Naive thymus-derived CD8-positive, alpha-beta T cell (primary cell): Measurements from ENCODE around the gene ZMIZ1. TPM values are rescaled to one million over a fixed set of nuclear protein-coding genes. Genes with fewer than 3 reads are reported as not detected.

ENCODE experiments used
- ATAC-seq, 2 donors: fragments of 150-1000 bp; cut with Tn5 transposase in 1 of 2; sonication (Bioruptor Pico), chemical (Tn5 transposase) in 1 of 2; 1 replicate in 1 of 2; 2 replicates in 1 of 2; pipeline ENCODE4 v1.10.0; 2021; ENCODE audit warnings: mild to moderate bottlenecking in 2 of 2, moderate library complexity in 2 of 2
- POLR2A ChIA-PET: fragments of 350-600 bp; sonication (Branson Sonifier 250); formaldehyde crosslinking; loops from one replicate; lab custom pipeline; 2021; ENCODE audit warnings: antibody characterized with exemption; lab: Charles Lee
- DNase-seq, 10 donors: peaks; one replicate each; pipeline versions ENCODE4 v3.0.0 to v3.0.0-alpha.2; 2020 to 2022
- H3K27ac Mint-ChIP-seq, 10 donors: one replicate each; pipeline ENCODE4 v1.8.0; 2020 to 2022; ENCODE audit warnings: mild to moderate bottlenecking in 10 of 10, mixed read lengths in 10 of 10, moderate library complexity in 4 of 10, inconsistent platforms in 1 of 10
- H3K27me3 Mint-ChIP-seq, 5 donors: one replicate each; pipeline ENCODE4 v1.8.0; 2021 to 2022; ENCODE audit warnings: mixed read lengths in 5 of 5
- H3K36me3 Mint-ChIP-seq, 3 donors: one replicate each; pipeline ENCODE4 v1.8.0; 2020 to 2022; ENCODE audit warnings: mixed read lengths in 3 of 3, mild to moderate bottlenecking in 2 of 3, inconsistent platforms in 1 of 3
- H3K4me1 Mint-ChIP-seq, 4 donors: one replicate each; pipeline ENCODE4 v1.8.0; 2021 to 2022; ENCODE audit warnings: mixed read lengths in 4 of 4
- H3K4me3 Mint-ChIP-seq, 10 donors: one replicate each; pipeline ENCODE4 v1.8.0; 2020 to 2022; ENCODE audit warnings: mild to moderate bottlenecking in 10 of 10, mixed read lengths in 10 of 10, moderate library complexity in 6 of 10, inconsistent platforms in 1 of 10
- H3K9me3 Mint-ChIP-seq, 9 donors: one replicate each; pipeline ENCODE4 v1.8.0; 2020 to 2022; ENCODE audit warnings: mixed read lengths in 9 of 9, mild to moderate bottlenecking in 3 of 9, inconsistent platforms in 1 of 9, moderate library complexity in 1 of 9
- polyA plus RNA-seq, 3 donors: library from polyadenylated mRNA; unstranded; fragments of 300-500 nt; fragmentation: Illumina TruSeq; gene quantifications; one replicate each; pipeline ENCODE4 v1.2.3, GENCODE V29; 2021
- total RNA-seq, 8 experiments: library from RNA in 2 of 8; stranded (reverse) in 2 of 8; gene quantifications; one replicate each; pipeline ENCODE4 v1.2.3 and lab custom pipeline; 2021 to 2026

ZMIZ1 gene
- total and polyA plus RNA-seq, 5 experiments from 2014 or later, result 1.4 to 11.6 (median 2.7) TPM

- DNase-seq (peak in 7 of 10 donors; percentile 38 to 82 (median 60)), ATAC-seq (peak; percentile 86 to 88)
- Mint-ChIP-seq H3K4me3 (peak overlapping the region; percentile 59 to 92 (median 82)), H3K27me3 (no peaks in the 10 kb centered on the region), H3K36me3 (no peaks in the 10 kb centered on the region), H3K27ac (peak overlapping the region; percentile 75 to 98 (median 94)), H3K9me3 (no peaks in the 10 kb centered on the region), H3K4me1 (peaks cover 24 to 75% (median 70%) of the 10 kb centered on the region in 4 donors)
- POLR2A ChIA-PET, result interaction anchor here (0.9 to 3.4 kb wide), 7 partner anchors 10 to 103 kb away, joined by 3 to 17 read pairs (median 5); no protein-coding TSS in a partner anchor
Measured at GRCh38 chr10:79047875-79048638, 20.7 kb upstream of the ZMIZ1 start.

GRCh38 chr10:79048639-79049550 lies 19.9 kb upstream of the ZMIZ1 start:
- H3K4me1 Mint-ChIP-seq, result peaks cover 22 to 70% (median 63%) of the 10 kb centered on the region in 4 donors
- ATAC-seq (no peak), DNase-seq (no peak)
- peak overlapping the region; percentile 24 to 92 (median 76) for H3K4me3 Mint-ChIP-seq
- H3K36me3 Mint-ChIP-seq, result no peaks in the 10 kb centered on the region
- H3K27ac Mint-ChIP-seq, result peak overlapping the region; percentile 75 to 98 (median 94)
- no peaks in the 10 kb centered on the region for H3K9me3 Mint-ChIP-seq
- POLR2A ChIA-PET, result interaction anchor here (1.2 to 3.4 kb wide), 4 partner anchors 12 to 25 kb away, joined by 5 to 17 read pairs (median 10); no protein-coding TSS in a partner anchor
- no peaks in the 10 kb centered on the region for H3K27me3 Mint-ChIP-seq

GRCh38 chr10:79049931-79050895 lies 18.6 kb upstream of the ZMIZ1 start:
- H3K9me3 Mint-ChIP-seq, result no peaks in the 10 kb centered on the region
- H3K27me3 Mint-ChIP-seq, result no peaks in the 10 kb centered on the region
- H3K36me3 Mint-ChIP-seq, result no peaks in the 10 kb centered on the region
- H3K27ac Mint-ChIP-seq, result peak overlapping the region in 9 of 10 donors; percentile 48 to 98 (median 84)
- POLR2A ChIA-PET, result interaction anchor here (0.7 to 3.4 kb wide), 3 partner anchors 11 to 22 kb away, joined by 3 to 17 read pairs (median 5); no protein-coding TSS in a partner anchor
- ATAC-seq (no peak), DNase-seq (no peak)
- H3K4me3 Mint-ChIP-seq, result peak overlapping the region in 9 of 10 donors; percentile 6 to 70 (median 47)
- peaks cover 20 to 70% (median 62%) of the 10 kb centered on the region in 4 donors for H3K4me1 Mint-ChIP-seq

GRCh38 chr10:79050896-79051555 lies 17.7 kb upstream of the ZMIZ1 start:
- POLR2A ChIA-PET, result interaction anchor here (0.7 kb wide), 1 partner anchor 23 kb away, joined by 3 read pairs; no protein-coding TSS in a partner anchor
- Mint-ChIP-seq H3K27me3 (no peaks in the 10 kb centered on the region), H3K9me3 (no peaks in the 10 kb centered on the region), H3K4me1 (peaks cover 17 to 63% (median 56%) of the 10 kb centered on the region in 4 donors), H3K36me3 (no peaks in the 10 kb centered on the region), H3K27ac (peak overlapping the region in 8 of 10 donors; percentile 9 to 98 (median 54)), H3K4me3 (peak overlapping the region in 3 of 10 donors; percentile 6 to 24 (median 21))
- ATAC-seq (no peak), DNase-seq (peak in 1 of 10 donors; percentile 13)

DNA sequence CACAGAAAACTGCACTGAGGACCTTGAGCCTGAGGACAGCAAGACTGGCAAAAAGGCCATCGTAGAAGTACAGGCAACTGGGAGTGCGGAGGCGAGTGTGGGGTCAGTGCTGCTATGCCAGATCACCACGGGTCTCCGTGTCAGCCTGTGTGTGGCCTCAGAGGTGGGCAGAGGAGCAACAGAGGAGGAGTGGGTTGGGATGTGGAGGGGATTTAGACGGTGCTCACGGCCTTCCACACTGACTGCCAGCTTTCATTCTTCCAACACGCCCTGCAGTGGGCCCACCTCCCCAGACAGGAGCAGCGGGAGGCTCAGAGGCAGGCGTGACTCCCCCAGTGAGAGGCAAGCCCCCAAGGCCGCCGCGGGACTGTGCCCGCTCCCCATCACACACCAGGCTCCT lies 17.0 kb upstream of the ZMIZ1 start:
- H3K4me3 Mint-ChIP-seq, result peak overlapping the region in 3 of 10 donors; percentile 15 to 21 (median 20)
- DNase-seq (no peak), ATAC-seq (no peak)
- H3K36me3 Mint-ChIP-seq, result no peaks in the 10 kb centered on the region
- H3K4me1 Mint-ChIP-seq, result peaks cover 17 to 55% (median 51%) of the 10 kb centered on the region in 4 donors
- H3K9me3 Mint-ChIP-seq, result no peaks in the 10 kb centered on the region
- POLR2A ChIA-PET, result no interaction called here
- H3K27me3 Mint-ChIP-seq, result no peaks in the 10 kb centered on the region
- H3K27ac Mint-ChIP-seq, result peak overlapping the region in 5 of 10 donors; percentile 16 to 79 (median 58)

- Mint-ChIP-seq H3K27me3 (no peaks in the 10 kb centered on the region), H3K9me3 (no peaks in the 10 kb centered on the region), H3K27ac (peak overlapping the region in 3 of 10 donors; percentile 27 to 66 (median 59)), H3K4me3 (peak overlapping the region in 2 of 10 donors; percentile 15 to 26), H3K4me1 (peaks cover 15 to 49% (median 44%) of the 10 kb centered on the region in 4 donors), H3K36me3 (no peaks in the 10 kb centered on the region)
- peak in 6 of 10 donors; percentile 31 to 73 (median 58) for DNase-seq
- ATAC-seq, result peak; percentile 70 to 71
- POLR2A ChIA-PET, result interaction anchor here (1.8 kb wide), 1 partner anchor 14 kb away, joined by 4 read pairs; no protein-coding TSS in a partner anchor
Measured at GRCh38 chr10:79052291-79053080, 16.3 kb upstream of the ZMIZ1 start.

DNA sequence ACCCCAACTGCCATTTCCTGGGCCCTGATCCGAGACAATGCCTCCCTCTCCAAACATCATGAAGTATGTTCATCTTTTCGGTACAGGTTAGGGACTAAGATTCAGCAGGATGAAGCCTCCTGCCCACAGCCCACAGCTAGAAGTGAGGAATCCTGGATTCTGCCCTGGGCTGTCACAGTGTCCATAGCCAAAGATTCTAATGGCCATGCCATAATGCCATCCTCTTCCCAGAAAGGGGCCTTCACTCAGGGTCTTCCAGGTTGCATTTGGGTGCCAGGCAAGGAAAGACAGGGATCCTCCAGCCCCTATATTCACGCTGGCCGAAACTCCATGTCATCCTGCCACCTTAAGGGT lies 15.7 kb upstream of the ZMIZ1 start:
- Mint-ChIP-seq H3K27ac (peak overlapping the region in 1 of 10 donors; percentile 7), H3K4me3 (no peak overlapping the region), H3K36me3 (no peaks in the 10 kb centered on the region), H3K4me1 (peaks cover 12 to 43% (median 39%) of the 10 kb centered on the region in 4 donors), H3K27me3 (no peaks in the 10 kb centered on the region), H3K9me3 (no peaks in the 10 kb centered on the region)
- ATAC-seq (no peak), DNase-seq (no peak)
- POLR2A ChIA-PET, result interaction anchor here (1.8 kb wide), 1 partner anchor 14 kb away, joined by 4 read pairs; no protein-coding TSS in a partner anchor

DNA sequence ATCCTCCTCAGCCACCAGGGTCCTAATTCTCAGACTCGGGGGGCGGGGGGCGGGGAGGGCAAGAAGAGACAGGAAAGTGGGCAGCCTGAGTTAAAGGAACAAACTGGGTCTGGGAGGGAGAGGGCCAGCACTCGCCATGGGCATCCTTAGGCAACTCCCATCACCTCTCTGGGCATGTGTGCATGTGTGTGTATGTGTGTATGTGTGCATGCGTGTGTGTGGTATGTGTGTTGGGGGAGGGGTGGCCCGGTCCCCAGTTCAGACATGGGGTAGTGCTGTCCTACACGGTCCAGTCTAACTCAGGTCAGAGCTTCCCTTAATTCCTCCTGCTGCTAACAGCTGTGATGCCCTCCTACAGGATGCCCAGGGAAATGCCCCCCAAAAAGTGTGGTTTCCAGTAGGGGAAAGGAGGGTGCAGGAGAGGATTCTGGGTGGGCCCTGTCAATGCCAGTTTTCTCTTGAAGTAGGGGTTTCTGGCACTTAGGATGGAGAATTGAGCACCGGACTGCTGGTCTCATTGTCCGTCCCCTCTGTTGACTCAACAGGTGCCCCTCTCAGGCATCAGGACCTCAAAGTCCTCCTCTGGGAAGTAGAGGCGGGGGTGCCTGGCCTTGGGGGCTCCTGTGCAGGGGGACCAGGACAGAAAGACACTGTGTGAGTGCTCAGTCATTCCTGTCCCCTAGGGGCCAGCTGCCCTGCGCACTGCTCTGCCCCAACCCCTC lies 15.1 kb upstream of the ZMIZ1 start:
- no peaks in the 10 kb centered on the region for H3K36me3 Mint-ChIP-seq
- POLR2A ChIA-PET, result interaction anchor here (1.8 kb wide), 1 partner anchor 13 kb away, joined by 4 read pairs; no protein-coding TSS in a partner anchor
- ATAC-seq, result no peak
- H3K4me1 Mint-ChIP-seq, result peaks cover 12 to 43% (median 34%) of the 10 kb centered on the region in 4 donors
- no peak overlapping the region for H3K27ac Mint-ChIP-seq
- no peaks in the 10 kb centered on the region for H3K9me3 Mint-ChIP-seq
- H3K4me3 Mint-ChIP-seq, result no peak overlapping the region
- no peaks in the 10 kb centered on the region for H3K27me3 Mint-ChIP-seq
- DNase-seq, result no peak

DNA sequence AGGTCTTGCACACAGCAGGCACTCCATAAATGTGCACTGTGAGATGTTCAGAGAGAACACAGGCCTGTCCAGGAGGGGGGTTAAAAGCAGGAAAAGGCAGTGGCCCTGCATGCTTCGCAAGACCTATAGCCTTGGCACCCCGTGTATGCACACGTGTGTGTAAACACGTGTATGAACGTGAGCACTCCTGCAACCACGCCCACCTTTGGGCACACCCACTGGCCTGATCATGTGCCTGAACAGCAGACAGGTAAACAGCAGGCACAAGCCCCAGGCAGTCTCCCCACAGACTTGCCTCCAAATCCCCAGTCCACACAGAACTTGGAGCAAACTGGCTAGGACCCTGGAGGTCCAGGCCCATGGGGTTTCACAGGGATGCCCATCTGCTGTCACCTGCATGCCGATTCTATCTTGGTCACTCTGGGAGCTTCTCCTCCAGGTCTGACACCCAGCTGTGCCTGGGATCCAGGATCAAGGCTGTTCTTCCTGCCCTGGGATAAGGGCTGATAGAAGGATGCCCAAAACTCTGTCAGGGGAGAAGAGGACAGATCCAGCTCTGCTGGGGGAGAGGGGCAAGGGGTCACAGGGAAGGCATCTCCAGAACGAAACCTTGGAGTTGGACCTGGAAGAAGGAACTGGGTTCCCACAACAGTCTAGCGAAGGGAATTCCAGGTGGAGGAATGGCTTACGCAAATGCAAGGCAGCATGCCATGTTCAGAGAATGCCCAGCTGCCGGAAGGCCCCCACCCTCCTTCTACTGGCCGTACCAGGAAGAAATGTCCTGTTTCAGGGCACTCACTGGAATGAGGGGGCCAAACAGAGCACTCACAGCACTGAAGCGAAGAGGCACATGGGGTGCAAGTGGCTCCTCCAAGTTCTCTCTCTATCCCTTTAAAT lies 14.3 kb upstream of the ZMIZ1 start:
- Mint-ChIP-seq H3K9me3 (no peaks in the 10 kb centered on the region), H3K36me3 (no peaks in the 10 kb centered on the region), H3K27ac (no peak overlapping the region), H3K4me1 (peaks cover 10 to 35% (median 26%) of the 10 kb centered on the region in 4 donors), H3K4me3 (no peak overlapping the region), H3K27me3 (no peaks in the 10 kb centered on the region)
- DNase-seq (peak in 1 of 10 donors; percentile 54), ATAC-seq (no peak)
- POLR2A ChIA-PET, result interaction anchor here (1.8 kb wide), 1 partner anchor 12 kb away, joined by 4 read pairs; no protein-coding TSS in a partner anchor
